ENCODE data around the gene MCF2L2. TPM values are rescaled to one million over a fixed set of nuclear protein-coding genes. Genes with fewer than 3 reads are reported as not detected.
"Not testable (repeated sequence)": the region's sequence is repeated elsewhere in the genome, so short reads cannot be mapped to it uniquely, and the experiment has no call there.

The MCF2L2 gene
- total RNA-seq, 1 experiment from 2014 or later = 1.8 TPM

DNA sequence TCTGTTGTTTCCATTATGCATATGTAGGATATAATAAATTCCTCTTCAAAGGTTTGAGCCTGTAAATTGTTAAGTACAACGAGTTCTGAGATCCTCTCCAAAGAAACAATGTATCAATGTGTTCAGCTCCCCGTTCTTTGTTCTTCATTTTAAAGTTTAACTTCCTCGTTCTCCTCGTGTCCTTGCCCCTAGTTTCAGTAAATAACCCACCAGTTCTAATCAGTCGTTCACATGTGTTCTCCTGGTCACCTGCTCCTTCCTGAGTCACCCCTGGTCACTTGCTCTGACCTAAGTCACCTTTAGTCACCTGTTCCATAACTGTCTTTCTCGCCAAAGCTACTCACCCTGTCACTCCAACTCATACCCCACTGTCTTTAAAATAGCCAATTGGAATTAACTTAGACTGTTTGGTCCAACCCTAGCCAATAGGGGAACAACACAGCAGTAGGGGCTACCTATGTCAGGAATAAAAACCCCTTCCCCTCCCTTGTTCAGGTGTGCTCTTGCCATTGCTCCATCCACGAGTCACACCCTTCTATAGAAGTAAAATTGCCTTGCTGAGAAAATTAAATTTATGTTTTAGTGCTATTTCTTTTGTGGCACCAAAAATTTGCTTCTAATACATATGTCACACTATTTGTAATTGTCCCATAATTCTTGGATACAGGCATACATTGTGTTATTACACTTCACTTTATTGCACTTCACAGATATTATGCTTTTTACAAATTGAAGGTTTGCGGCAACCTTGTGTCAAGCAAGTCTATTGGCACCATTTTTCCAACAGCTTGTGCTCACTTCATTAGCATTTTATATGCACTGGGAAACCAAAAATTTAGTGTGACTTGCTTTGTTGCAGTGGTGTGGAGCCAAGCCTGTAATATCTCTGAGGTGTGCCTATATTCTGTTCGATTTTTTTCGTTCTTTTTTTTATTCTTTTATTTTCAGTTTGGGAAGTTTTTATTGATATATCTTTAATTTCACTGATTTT lies 15.3 kb upstream of the MCF2L2 start:
- no peak for DNase-seq (ENCODE audit: low read depth)

DNA sequence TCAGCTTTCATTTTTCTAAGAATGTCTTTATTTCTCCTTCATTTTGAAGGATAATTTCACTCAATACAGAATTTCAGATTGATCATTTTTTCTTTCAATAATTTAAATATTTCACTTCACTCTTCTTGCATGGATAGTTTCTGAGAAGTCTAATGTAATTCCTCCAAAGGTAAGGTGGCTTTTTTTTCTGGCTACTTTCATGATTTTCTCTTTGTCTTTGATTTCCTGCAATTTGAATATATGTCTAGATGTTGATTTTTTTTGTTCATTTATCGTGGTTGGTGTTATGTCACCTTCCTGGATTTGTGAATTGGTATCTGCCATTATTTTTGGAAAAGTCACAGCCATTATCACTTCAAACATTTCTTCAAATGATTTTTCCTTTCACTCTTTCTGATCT lies 14.6 kb upstream of the MCF2L2 start:
- no peak for DNase-seq (ENCODE audit: low read depth)

DNA sequence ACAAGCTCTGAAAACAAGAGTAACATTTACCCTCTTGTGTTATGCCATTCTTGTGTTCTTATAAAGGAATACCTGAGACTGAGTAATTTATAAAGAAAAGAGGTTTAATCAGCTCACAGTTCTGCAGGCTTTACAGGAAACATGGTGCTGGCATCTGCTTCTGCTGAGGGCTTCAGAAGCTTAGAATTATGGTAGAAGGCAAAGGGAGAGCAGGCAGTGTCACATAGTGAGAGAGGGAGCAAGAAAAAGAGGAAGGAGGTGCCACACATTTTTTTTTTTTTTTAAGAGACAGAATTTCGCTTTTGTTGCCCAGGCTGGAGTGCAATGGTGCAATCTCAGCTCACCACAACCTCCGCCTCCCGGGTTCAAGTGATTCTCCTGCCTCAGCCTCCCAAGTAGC lies 12.1 kb upstream of the MCF2L2 start:
- DNase-seq (ENCODE audit: low read depth) = not testable (repeated sequence)

GRCh38 chr3:183439515-183439914 lies 11.1 kb upstream of the MCF2L2 start:
- DNase-seq (ENCODE audit: low read depth) = peak; percentile 72

- no peak for DNase-seq (ENCODE audit: low read depth)
Observed at GRCh38 chr3:183438735-183439134, 10.3 kb upstream of the MCF2L2 start.

DNA sequence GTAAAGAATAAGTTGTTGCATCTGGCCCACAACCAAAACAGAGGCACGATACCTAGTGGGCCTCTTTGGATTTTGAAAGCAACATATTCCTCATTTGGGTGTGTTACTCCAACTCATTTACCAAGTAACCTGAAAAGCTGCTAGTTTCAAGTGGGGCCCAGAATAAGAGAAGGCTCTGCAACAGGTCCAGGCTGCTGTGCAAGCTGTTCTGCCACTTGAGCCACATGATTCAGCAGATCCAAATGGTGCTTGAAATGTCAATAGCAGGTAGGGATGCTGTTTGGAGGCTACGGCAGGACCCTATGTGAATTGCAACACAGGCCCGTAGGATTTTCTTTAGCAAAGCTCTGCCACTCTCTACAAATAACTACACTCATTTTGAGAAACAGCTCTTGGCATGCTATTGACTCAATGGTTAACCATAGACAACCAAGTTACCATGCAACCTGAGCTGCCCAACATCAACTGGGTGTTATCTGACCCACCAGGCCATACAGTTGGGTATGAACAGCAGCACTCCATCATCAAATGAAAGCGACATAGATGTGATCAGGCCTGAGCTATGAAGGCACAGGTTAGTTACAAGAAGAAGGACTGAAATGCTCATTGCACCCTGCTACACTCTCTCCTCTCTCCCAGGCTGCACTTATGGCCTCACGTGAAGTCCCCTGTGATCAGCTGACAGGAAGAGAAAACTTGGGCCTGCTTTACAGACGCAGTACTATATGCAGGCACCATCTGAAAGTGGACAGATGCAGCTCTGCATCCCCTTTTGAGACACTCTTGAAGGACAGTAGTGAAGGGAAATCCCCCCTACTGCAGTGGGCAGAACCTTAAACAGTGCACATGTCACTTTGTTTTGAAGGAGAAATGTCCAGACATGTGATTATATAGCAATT lies 9.5 kb upstream of the MCF2L2 start:
- no peak for DNase-seq (ENCODE audit: low read depth)

GRCh38 chr3:183437061-183437460 lies 8.6 kb upstream of the MCF2L2 start:
- no peak for DNase-seq (ENCODE audit: low read depth)

GRCh38 chr3:183435661-183436060 lies 7.2 kb upstream of the MCF2L2 start:
- no peak for DNase-seq (ENCODE audit: low read depth)

GRCh38 chr3:183434992-183435391 lies 6.6 kb upstream of the MCF2L2 start:
- DNase-seq (ENCODE audit: low read depth) = no peak

DNA sequence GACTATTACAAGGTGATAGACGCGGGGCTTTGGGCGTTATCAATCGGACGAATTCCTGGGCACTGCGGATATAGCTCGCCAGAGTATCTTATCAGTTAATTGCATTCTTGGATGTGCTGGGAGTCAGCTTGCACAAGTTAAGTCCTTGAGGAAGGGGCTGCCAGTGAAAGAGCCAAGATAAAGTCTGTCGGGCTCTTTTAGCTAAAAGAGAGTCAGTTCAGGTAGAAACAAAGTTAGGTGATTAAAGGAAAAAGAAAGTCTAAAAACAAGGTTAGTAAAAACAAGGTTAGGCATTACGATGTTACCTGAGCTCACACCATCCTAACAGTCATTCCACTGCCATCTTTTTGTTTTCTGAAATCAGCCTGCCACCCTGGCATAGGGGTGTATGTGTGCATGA lies 6.1 kb upstream of the MCF2L2 start:
- no peak for DNase-seq (ENCODE audit: low read depth)

- DNase-seq (ENCODE audit: low read depth) = no peak
Observed at GRCh38 chr3:183430325-183430957, 2.0 kb upstream of the MCF2L2 start.

DNA sequence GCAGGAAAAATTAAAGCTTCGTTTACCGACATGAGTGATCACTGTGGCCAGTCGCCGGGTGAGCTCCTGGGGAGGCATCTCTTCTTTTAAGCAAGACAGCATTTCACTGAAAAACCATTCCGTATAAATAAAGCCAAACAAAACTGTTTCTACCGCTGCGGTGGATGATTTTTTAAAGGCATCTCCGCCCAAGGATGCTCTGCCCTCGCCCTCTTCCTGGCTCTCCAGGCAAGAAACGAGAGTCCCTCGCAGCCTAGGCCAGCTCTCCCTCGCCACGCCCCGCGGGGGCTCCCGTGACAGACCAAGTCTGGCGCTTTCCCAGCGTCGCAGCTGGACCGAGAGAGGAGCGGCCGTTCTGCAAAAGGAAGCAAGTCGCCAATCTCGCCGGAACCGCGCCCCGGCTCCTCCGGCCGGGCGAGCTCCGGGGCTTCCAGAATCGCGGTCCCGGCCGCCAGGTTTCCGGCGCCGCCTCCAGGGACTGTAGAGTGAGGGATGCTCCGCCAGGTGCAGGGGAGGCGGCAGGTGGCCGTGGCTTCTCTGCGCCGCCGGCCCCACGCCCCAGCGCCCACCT lies 458 bp downstream of the MCF2L2 start:
- DNase-seq (ENCODE audit: low read depth) = peak; percentile 20

DNA sequence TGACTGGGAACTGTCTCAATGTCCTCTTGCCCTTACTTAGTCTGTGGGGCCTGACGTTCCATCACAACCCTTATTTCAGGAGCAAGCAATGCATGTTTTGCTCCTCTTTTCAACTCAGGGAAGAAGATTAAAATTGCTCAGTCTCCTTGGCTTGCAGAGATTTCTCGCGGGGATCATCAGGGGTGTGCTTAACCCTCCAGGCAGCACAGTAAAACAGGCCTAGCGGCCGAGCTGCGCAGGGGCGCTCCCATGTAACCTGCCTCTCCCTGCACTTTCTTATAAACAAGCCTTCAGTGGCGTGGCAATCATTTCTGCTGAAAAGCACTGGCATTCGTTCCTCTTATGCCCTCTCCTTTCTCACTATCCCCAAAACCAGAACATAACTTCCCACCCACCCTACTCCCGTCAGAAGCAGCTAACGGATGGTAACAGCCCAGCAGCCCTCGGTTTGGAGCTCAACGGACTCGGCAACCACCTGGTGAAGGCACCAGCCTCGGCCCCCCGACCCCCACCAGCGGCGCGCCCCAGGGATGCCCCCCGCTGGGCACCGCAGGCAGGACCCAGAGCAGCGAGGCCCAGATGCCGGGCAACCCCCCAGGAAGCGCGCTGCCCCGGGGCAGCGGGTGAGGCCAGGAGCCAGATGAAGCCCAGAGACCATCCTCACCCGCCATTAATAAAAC lies 1.1 kb downstream of the MCF2L2 start:
- DNase-seq (ENCODE audit: low read depth) = no peak

- not testable (repeated sequence) for DNase-seq (ENCODE audit: low read depth)
Observed at GRCh38 chr3:183418807-183419206, 9.6 kb downstream of the MCF2L2 start.

DNA sequence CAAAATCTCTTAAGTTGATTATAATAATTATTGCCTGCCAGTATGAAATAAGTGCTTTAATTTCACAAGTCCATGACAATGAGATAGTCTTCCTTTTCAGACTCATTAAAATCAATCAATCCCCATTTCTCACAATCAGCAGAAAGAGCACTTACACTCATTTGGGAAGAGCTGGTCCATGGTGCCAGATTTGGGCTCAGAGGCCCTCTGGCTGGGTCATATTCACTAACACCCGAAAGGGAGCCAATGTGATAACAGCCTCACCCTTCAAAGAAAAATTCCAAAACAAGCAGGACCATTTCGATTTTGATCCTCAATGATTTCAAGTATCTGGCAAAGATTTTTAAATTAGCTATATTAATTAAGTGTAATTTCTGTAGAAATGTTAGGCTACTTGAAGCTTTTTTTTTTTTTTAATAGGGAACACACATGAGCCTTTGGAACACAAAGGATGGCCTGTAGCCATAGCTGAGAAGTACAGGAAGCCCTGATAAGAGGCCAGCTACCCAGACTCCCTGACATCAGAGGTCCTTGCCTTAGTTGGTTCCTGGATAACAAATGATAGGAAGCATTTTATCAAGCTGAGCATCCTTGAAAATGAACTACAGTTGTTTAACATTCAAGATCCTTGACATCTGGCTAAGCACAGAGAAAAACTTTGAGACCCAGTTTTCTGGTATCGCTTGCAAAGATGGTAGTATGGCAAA lies 17.1 kb downstream of the MCF2L2 start:
- no peak for DNase-seq (ENCODE audit: low read depth)

DNA sequence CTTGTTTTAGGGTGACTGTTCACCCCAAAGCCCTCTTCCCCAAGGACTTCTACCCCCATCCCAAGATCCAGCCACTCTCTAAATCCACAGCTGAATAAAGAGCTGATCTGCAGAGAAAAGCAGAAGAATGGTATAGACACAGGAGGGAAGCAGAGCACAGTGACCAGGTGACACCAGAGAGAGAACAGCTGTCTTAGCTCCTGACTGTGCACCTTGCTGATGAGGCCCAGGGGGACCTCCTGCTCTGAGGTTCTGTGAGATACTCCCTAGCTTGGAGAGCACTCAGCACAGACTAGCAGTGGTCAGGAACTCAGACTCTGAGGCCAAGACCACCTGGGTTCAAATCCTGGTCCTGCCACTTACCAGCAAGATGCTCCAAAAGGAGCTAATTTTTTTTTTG lies 17.7 kb downstream of the MCF2L2 start:
- DNase-seq (ENCODE audit: low read depth) = no peak

GRCh38 chr3:183410280-183410679 lies 18.1 kb downstream of the MCF2L2 start:
- DNase-seq (ENCODE audit: low read depth) = peak; percentile 28

DNA sequence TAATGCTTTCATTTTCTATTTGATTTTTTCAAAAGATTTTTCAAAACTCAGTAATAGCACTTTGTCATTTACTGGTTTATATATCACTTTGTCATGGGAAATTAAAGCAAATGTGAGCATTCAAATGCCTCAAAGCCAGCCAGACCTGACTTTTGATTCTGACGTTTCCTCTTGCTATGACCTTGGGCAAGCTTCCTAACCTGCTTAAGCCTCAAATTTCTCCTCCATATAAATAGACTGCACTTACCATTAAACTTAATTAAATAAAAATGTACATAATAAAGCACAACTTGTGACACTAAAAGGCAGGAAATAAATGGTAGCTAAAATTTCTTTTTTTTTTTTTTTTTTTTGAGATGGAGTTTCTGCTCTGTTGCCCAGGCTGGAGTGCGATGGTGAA lies 19.2 kb downstream of the MCF2L2 start:
- DNase-seq (ENCODE audit: low read depth) = no peak

- no peak for DNase-seq (ENCODE audit: low read depth)
Observed at GRCh38 chr3:183401678-183402077, 26.7 kb downstream of the MCF2L2 start.

GRCh38 chr3:183400352-183400751 lies 28.1 kb downstream of the MCF2L2 start:
- no peak for DNase-seq (ENCODE audit: low read depth)
